ENCODE results near the gene SPECC1L.

Gene SPECC1L

DNA sequence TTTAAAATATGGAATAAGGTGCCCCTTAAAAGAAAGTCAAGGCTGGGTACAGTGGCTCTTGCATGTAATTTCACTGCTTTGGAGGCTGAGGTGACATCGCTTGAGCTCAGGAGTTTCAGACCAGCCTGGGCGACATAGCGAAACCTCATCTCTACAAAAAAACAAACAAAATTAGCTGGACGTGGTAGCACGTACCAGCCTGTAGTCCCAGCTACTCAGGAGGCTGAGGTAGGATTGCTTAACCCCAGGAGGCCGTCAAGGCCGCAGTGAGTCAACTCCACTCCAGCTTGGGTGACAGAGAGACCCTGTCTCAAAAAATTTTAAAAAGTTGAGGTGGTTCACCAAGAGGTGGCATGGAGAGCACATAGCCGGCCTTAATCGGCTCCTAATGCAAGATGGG is 139.1 kb downstream of the SPECC1L start:
- DNase-seq (ENCODE audit: low read depth, low spot score): no peak

DNA sequence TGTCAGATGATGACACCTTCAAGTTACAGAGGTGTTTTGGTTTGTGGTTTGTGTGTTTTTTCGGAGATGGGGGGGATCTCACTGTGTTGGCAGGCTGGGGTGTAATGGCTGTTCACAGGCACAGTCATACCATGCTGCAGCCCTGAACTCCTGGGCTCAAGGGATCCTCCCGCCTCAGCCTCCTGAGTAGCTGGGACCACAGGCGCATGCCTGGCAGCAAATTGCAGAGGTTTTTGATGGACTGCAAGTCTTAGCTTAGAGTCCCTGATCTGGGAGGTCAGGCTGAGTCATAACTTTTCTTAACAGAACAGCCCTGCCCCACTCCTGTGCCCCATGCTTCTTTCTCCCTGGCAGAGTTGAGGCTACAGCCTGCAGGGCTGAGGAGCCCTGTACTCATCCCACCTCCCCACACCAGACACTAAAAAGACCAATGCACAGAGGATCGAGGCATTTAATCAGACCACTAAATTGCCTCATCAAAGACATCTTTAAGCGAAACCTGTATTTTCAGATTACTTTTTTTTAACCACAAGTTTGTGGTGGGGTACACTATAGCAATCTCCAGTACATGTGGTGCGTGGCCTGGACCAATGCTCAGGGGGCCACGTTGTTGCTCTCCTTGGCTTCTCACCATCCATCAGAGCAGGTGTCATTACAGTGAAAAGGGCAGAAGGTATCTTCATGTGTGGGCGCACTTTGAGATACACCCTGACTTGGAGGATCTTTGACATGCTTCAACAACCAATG is 139.7 kb downstream of the SPECC1L start:
- no peak for DNase-seq (ENCODE audit: low read depth, low spot score)
- H3K27ac ChIP-seq: no peak overlapping the region

More for the DNA sequence above, 139.1 kb downstream of the SPECC1L start:
- no peak overlapping the region for H3K27ac ChIP-seq

GRCh38 chr22:24411256-24412004 is 140.8 kb downstream of the SPECC1L start:
- no peak overlapping the region for H3K27ac ChIP-seq
- no peak for DNase-seq (ENCODE audit: low read depth, low spot score)

DNA sequence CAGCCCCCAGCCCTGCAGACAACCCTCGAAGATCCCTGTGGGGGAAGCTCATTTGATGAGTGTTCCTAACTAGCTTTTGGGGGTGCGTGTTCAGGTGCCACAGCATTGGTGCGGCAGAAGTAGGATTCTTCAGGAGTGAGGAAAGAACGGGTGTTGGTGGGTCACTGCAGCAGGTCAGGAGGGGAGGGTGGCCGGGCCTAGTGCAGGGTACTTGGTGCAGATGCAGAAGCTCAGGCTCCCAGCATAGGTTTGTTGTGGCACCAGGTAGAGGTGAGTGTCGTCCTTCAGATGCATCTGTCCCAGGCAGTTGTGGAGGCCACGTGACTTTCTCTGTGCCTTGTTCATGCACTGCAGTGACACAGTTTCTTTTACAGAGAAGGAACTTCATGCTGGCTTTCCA is 141.6 kb downstream of the SPECC1L start:
- H3K27ac ChIP-seq: no peak overlapping the region
- DNase-seq (ENCODE audit: low read depth, low spot score): no peak

DNA sequence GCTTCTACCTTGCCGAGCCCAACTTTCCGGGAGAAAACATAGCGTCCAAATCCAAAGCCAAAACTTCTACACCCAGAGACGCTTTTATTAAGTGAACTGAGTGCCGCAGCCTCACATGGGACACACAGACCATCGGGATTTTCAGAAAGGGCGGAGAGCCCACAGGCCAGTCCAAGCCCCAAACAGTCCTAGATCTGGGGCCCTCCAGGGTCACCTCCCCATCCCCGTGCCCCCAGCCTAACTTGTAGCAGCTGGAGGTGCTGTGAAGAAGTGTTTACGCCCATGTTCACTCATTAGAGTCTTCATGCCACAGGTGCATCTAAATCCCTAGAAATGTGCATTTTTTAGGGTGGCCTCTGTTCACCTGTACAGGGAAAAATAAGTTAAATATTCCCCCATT is 142.6 kb downstream of the SPECC1L start:
- H3K27ac ChIP-seq: no peak overlapping the region
- no peak for DNase-seq (ENCODE audit: low read depth, low spot score)

DNA sequence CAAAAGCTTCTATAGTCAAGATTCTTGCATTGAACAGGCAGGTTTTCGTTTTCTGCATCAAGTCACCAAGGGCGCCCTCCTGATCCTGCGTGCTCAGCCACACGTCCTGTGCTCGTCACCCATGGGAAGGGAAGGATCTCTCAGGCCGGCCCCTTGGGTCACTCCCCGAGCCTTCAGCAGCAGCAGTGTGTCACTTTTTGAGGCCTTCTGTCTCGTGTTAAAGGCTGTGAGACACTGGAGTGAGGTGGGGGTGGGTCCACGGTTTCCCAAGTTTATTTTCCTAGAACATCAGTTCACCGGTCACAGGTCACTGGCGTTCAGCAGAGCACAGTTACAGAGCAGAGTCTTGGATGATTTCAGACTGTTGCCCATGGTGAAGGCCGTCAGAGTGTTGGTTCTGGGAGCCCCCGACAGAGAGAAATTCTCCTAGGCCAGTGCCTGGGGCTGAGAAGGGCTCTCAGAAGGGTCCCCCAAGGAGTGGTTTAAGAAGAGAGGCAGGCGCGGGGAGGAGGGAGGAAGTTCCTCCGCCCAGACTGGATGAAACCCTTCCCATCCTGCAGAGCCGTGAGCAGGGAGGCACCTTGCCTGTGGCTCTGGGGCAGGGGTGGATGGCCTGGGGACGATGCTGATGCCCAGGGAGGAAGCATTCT is 143.2 kb downstream of the SPECC1L start:
- no peak for DNase-seq (ENCODE audit: low read depth, low spot score)
- H3K27ac ChIP-seq: no peak overlapping the region

DNA sequence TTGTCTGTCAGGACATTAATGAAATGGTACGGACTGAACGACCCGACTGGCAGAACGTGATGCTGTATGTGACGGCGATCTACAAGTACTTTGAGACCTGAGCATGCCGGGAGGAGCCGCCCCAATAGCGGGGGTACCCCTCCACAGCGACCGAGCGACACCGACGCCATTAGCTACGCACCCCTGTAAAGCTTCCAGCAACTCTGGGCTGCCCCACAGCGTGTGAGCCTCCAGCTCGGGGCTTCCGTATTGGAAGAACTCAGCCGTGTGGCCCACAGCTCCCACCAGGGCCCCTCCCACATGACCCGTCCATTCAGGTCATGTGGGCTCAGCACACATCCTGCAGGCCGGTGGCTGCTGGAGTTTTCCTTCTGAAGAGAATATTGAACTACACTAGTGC is 143.9 kb downstream of the SPECC1L start:
- no peak overlapping the region for H3K27ac ChIP-seq
- DNase-seq (ENCODE audit: low read depth, low spot score): no peak

- H3K27ac ChIP-seq: no peak overlapping the region
- DNase-seq (ENCODE audit: low read depth, low spot score): no peak
These were observed 144.6 kb downstream of the SPECC1L start for GRCh38 chr22:24414984-24415945.

GRCh38 chr22:24416095-24416494 is 145.5 kb downstream of the SPECC1L start:
- DNase-seq (ENCODE audit: low read depth, low spot score): no peak
- H3K27ac ChIP-seq: no peak overlapping the region

DNA sequence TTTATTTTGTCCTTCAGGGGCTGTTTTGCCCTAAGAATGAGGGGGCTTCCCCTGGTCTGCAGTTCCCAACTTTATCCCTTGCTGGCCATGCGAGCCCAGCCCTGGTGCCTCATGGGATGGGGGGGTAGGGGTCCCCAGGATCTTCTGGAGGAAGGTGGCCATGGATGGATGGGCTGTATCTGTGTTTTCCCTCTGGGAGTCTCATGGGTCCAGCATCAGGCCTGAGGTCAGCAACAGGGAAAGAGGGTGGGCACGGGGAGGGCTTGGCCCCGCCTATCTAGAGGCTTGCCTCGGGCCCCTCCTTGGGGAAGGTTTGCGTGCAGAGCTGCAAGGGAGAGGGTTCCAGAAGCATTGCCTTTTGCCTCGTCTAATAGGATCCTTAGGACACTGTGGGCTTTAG is 146.0 kb downstream of the SPECC1L start:
- DNase-seq (ENCODE audit: low read depth, low spot score): no peak
- H3K27ac ChIP-seq: no peak overlapping the region

DNA sequence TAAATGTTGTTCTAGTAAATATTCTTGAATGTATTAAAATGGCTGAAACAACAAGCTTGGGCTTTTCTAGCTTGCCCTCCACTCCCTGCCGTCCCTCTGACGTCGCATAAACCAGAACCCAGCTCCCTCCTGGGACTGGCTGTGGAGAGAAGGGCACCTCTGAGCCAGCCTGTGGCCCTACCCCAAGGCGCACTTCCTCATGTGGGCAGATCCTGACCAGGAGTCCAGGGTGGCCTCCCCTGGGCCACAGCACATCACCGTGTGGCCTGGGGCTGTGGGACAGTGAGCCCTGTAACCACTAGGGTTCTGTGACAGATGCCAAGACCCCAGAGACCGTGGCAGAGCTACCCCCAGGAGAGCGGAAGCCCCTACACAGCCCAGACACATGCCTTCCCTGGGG is 146.6 kb downstream of the SPECC1L start:
- H3K27ac ChIP-seq: no peak overlapping the region
- no peak for DNase-seq (ENCODE audit: low read depth, low spot score)

GRCh38 chr22:24417901-24418641 is 147.4 kb downstream of the SPECC1L start:
- no peak overlapping the region for H3K27ac ChIP-seq
- DNase-seq (ENCODE audit: low read depth, low spot score): peak; percentile 16

DNA sequence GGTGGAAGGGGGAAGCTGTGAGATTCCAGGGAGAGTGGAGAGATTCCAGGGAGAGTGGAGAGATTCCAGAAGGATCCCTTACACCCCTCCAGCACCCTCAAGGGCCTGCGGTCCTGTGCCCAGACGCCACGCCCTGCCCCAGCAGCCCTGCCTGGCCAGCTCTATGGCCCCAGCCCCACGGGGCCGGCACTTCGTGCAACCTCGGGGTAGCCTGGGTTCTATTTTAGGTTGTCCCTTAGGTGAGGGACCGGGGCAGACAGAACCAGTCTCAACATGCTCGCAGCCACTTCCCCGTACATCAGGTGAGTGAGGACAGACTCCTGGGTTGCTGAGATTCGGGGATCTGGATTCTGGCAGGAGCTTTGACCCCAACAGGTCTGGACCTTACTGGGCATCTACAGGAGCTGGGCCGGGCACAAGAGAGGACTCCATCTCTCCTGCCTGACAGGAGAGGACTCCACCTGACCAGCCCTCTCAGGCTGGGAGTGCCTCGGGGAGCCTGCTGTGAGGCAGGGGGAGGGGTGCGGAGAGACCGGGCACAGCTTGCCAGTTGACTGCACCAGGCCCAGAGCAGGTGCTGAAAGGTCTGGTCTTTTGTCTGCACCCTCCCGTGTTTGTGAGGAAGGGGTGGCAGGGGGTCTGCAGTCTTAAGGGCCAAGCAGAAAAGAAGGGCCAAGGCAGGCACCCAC is 148.3 kb downstream of the SPECC1L start:
- no peak overlapping the region for H3K27ac ChIP-seq
- no peak for DNase-seq (ENCODE audit: low read depth, low spot score)

GRCh38 chr22:24419475-24419850 is 148.8 kb downstream of the SPECC1L start:
- DNase-seq (ENCODE audit: low read depth, low spot score): no peak
- H3K27ac ChIP-seq: no peak overlapping the region

DNA sequence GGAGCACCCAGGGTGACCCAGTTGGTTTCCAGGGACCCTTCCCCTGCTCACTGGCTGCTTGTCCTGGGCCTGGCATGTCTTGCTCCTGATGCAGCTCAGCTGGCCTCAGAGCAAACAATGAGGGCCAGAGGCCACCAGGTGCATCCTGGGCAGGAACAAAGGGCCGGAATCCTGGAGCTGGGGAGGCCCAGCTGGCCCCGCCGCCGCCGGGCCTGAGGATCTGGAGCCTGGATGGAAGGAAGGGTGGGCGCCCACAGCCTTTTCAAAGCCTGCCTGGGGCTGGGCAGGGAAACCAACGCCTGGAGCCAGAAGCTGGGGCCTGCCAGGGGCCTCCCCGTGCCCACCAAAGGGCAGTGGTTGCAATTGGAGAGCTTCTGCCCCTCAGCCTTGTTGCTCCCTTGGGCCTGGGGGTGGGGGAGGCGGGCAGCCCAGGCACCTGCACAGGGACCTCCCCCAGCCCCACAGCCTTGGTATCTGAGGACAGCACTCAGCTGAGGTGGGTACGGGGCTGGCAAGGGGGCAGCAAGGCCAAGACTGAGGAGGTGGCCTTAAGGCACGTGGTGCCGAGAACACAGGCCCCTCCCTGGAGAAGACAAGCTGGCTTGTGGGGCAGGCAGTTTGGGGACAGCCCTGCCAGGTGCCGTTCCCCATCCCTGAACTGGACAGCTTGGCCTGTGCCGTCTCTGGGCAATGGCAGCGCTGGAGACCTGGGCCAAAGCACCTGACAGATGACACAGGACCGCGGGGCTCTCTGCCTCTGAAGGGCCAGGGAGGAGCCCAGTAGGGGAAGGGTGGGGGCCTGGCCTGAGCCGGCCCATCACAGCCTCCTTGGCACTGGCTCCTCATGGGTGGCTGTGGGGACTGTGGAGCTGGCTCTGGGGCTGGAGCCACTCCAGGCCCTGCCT is 149.7 kb downstream of the SPECC1L start:
- DNase-seq (ENCODE audit: low read depth, low spot score): no peak
- H3K27ac ChIP-seq: no peak overlapping the region

DNA sequence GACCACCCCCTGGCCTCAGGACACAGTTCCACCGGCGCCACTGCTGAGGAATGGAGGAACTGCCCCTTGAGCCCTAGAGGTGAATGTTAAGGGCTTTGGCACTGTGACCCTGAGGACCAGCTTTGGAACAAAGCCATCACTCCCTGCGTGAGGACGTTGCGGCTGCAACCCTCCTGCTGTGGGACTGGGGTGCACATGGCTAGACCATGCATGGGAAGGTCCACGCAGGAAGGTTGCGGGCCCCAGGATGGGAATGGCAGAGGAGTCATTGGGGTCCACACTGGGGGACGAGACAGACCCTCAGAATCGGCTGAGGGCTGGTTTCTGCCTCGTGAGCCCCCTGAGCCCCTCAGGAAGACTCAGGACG is 150.3 kb downstream of the SPECC1L start:
- DNase-seq (ENCODE audit: low read depth, low spot score): no peak
- no peak overlapping the region for H3K27ac ChIP-seq

DNA sequence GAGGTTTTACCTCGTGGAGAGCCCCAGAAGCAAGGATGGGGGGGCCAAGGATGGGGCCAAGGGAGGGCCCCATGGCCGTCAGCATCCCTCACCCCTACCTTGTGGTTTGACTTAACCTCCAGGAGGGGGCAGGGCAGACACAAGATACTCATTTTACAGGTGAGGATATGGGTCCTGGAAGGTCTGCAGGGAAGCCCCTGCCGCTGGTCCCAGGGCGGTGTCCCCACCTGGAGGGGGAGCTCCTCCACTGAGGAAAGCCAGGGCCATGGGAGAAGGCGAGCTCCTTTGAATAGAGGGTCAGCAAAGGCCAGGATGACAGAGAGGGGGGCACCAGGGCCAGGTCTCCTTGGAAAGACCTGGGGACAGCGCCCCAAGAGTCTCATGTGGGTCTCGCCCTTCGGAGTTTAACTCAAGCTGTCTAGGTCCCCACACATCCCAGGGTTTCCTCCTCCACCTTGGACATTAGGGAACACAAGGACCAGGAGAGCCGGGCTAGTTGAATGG is 150.8 kb downstream of the SPECC1L start:
- H3K27ac ChIP-seq: no peak overlapping the region
- no peak for DNase-seq (ENCODE audit: low read depth, low spot score)

DNA sequence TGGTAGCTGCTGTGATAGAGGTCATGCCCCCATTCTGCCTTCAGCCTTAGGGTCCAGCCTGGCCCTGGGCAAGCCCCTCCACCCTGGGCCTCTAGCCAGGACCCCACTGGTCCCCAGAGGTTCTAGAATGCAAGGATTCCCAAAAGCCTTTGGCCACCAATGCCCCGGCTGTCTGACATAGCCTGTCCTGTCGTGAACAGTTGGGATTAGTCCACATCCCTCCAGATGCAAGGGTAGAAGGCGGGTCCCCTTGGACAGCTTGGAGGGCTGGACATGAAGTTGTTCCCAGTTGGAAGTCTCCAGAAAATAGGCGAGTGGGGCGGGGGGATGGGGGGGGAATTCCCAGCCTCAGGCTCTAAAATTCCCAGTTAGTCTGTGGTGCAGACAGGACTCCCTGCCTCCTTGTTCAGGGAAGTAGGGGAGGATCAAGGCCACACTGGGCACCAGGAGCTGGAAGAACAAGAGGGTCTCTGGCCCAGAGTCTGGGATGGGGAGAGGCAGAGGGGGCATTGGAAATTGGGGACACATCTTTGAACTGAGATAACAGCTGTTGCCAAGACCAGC is 151.6 kb downstream of the SPECC1L start:
- DNase-seq (ENCODE audit: low read depth, low spot score): no peak
- no peak overlapping the region for H3K27ac ChIP-seq
